G401.6 (cell line): Measurements from ENCODE around the gene PEPD.

ENCODE experiments used
- FAIRE-seq: peaks from 2 replicates; lab custom pipeline; 2012; peaks lifted over from hg19 to GRCh38; lab: Jason Lieb, UNC

Gene PEPD

GRCh38 chr19:33510462-33511194 lies 11.0 kb downstream of the PEPD start:
- FAIRE-seq, result no peak

GRCh38 chr19:33509774-33510173 lies 11.8 kb downstream of the PEPD start:
- FAIRE-seq, result no peak

GRCh38 chr19:33508941-33509614 lies 12.5 kb downstream of the PEPD start:
- no peak for FAIRE-seq

GRCh38 chr19:33508431-33508830 lies 13.2 kb downstream of the PEPD start:
- no peak for FAIRE-seq

GRCh38 chr19:33508009-33508408 lies 13.6 kb downstream of the PEPD start:
- no peak for FAIRE-seq

- no peak for FAIRE-seq
Observed at GRCh38 chr19:33507021-33507956, 14.3 kb downstream of the PEPD start.

GRCh38 chr19:33506498-33506897 lies 15.1 kb downstream of the PEPD start:
- no peak for FAIRE-seq

- FAIRE-seq, result no peak
Observed at GRCh38 chr19:33505823-33506222, 15.8 kb downstream of the PEPD start.

- no peak for FAIRE-seq
Observed at GRCh38 chr19:33505148-33505547, 16.4 kb downstream of the PEPD start.

GRCh38 chr19:33504058-33504444 lies 17.5 kb downstream of the PEPD start:
- no peak for FAIRE-seq

GRCh38 chr19:33503433-33504057 lies 18.0 kb downstream of the PEPD start:
- FAIRE-seq, result no peak

GRCh38 chr19:33503030-33503429 lies 18.6 kb downstream of the PEPD start:
- FAIRE-seq, result no peak

- no peak for FAIRE-seq
Observed at GRCh38 chr19:33502521-33502920, 19.1 kb downstream of the PEPD start.

- FAIRE-seq, result no peak
Observed at GRCh38 chr19:33501693-33502356, 19.8 kb downstream of the PEPD start.

GRCh38 chr19:33500991-33501390 lies 20.6 kb downstream of the PEPD start:
- FAIRE-seq, result no peak

GRCh38 chr19:33500586-33500985 lies 21.0 kb downstream of the PEPD start:
- FAIRE-seq, result no peak

GRCh38 chr19:33499671-33500506 lies 21.7 kb downstream of the PEPD start:
- no peak for FAIRE-seq

- no peak for FAIRE-seq
Observed at GRCh38 chr19:33499248-33499647, 22.3 kb downstream of the PEPD start.

GRCh38 chr19:33498391-33499000 lies 23.1 kb downstream of the PEPD start:
- FAIRE-seq, result no peak

GRCh38 chr19:33497778-33498175 lies 23.8 kb downstream of the PEPD start:
- FAIRE-seq, result no peak
